Hindlimb muscle (tissue), 1 donor: ENCODE data around the gene MLH3. TPM values are rescaled to one million over a fixed set of nuclear protein-coding genes. Genes with fewer than 3 reads are reported as not detected.

Experiments
- polyA plus RNA-seq: library from polyadenylated mRNA; unstranded; fragments of 120-200 nt; gene quantifications from one replicate; pipeline ENCODE4 v1.2.1, GENCODE V29; 2013; ENCODE audit not compliant: insufficient read length

The MLH3 gene
- polyA plus RNA-seq, 1 donor, result 21.3 TPM

Other genes starting within 250 kb of the MLH3 start
- gene PROX2, start 175.3 kb downstream of the MLH3 start, polyA plus RNA-seq, result 0.71 TPM
- 75.8 TPM for gene DLST, start 169.6 kb downstream of the MLH3 start, polyA plus RNA-seq
- 14.3 TPM for gene RPS6KL1, start 128.2 kb downstream of the MLH3 start, polyA plus RNA-seq
- gene PGF, start 95.9 kb downstream of the MLH3 start, polyA plus RNA-seq, result 51.0 TPM
- 56.4 TPM for gene EIF2B2, start 48.5 kb downstream of the MLH3 start, polyA plus RNA-seq
- 16.4 TPM for gene ACYP1, start 12.6 kb upstream of the MLH3 start, polyA plus RNA-seq
- gene ZC2HC1C, start 18.2 kb upstream of the MLH3 start, polyA plus RNA-seq, result 2.0 TPM
- 90.4 TPM for gene NEK9, start 75.6 kb upstream of the MLH3 start, polyA plus RNA-seq
- 117 TPM for gene TMED10, start 125.1 kb upstream of the MLH3 start, polyA plus RNA-seq
- gene FOS, start 227.4 kb upstream of the MLH3 start, polyA plus RNA-seq, result 230 TPM